GM19239 (cell line): Measurements from ENCODE around the gene D2HGDH.
A peak's percentile ranks its signal among the peaks of the same experiment; 100 is the strongest.
"Not testable (repeated sequence)": the region's sequence is repeated elsewhere in the genome, so short reads cannot be mapped to it uniquely, and the experiment has no call there.

ENCODE experiments used
- DNase-seq: peaks from one replicate; pipeline ENCODE4 v3.0.0; 2011; ENCODE audit warnings: low spot score; ENCODE audit not compliant: insufficient read length
- FAIRE-seq: peaks from 2 replicates; lab custom pipeline; 2011; peaks lifted over from hg19 to GRCh38; lab: Jason Lieb, UNC

D2HGDH gene

DNA sequence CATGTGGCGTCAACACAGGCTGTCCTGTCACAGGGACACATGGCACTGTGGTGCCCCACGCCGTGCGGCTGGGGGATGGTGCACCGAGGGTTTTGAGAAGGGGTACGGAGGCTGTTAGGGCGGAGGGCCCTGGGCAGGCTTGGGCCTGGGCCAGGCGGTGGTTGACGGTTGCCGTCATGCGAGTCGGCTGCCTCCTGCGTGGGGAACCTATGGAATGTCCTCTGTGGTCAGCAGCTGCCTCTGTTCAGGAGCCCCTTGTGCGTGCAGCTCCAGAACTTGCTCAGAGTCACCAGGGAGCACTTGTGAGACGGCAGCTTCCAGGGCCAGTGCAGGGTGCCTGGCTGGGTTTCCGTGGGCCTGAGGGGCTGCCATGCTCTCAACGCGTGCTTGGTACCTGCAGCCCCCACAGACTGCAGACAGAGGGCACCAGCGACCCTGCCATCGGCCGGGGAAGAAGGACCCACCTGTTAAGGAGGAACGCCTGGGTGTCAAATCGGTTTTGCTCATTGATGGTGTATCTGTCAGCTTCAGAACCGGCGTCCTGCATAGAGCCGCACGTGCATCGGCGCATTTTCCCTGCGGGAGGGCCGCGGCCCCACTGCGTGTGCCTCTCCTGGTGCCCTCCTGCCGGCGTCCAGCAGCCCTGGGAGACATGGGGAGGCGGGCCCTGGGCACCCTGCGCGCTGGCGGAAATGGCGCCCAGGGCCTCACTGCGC is 10.0 kb upstream of the D2HGDH start:
- no peak for DNase-seq
- no peak for FAIRE-seq

DNA sequence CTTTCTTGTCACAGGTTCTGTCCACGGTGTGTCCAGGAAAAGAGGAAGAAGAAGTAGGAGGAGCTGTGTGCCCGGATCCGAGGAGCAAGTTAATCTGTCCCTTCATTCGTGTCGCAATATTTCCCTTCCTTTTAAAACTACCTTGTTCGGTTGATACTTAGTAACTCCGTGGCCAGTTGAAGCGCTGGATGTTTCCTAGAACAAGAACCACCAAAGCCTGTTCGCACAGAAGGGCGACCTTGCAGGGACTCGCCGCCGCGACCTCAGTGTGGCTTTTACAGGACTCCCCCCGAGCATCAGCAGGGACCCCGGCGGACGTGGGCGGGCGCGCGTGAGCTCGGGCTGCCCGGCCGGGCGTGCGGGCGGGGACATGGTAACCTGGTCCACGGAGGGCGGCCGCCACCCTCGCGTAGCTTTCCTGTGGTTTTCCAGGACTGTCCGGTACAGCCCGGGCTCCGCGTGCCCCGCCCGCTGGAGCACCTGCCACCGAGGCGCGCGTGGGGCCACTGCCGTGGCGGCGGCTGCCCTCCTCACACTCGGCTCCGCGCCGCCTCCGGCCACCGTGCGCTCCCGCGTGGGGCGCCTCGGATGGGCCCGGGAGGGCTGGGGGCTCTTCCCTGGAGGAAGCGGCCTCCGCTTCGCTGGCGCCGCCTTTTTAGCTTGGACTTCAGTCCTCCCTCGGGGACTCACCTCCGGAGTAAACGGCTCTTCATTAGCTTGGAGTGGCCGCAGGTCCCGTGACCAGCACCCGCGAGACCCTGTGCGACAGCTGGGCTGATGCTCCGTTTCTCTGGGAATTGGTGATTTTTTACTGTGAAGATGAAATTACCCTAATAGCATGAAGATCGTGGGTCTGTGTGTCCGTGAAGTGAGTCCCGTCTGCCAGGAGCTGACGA is 9.2 kb upstream of the D2HGDH start:
- DNase-seq (no peak), FAIRE-seq (no peak)

DNA sequence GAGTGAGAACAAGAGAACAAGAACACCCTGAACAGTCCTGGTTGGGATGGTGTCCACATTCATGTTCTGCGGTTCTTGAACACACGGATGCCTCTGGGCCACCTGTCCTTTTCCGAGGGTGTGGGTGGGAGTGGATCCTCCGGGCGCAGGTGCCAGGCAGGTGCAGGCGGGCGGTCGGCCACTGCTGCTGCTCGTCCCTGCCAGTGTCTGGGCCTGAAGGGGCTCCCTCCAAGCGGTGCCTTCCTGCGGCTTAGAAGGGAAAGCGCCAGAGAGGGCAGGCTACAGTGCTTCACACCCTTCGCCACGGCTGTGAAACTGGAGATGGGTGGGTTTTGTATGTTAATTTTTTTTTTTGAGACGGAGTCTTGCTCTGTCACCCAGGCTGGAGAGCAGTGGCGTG is 8.0 kb upstream of the D2HGDH start:
- DNase-seq (no peak), FAIRE-seq (no peak)

DNA sequence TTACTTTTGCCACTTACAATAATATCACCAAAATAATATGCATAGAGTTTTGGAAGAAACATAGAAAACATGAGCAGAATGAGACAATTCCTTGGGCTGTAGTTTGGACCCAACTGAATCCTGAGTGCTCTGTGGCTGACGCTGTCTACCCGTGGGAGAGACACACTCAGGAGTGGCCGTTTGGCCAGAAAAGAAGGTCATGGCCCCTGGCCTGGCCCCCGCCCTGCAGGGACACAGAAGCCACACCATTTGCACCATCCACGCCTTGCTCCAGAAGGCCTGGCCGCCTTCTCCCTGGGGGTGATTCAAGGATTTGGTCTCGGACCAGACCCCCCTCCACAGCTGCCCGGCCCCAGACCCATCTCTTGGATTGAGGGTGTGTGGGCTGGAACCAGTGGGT is 6.4 kb upstream of the D2HGDH start:
- FAIRE-seq (no peak), DNase-seq (no peak)

DNA sequence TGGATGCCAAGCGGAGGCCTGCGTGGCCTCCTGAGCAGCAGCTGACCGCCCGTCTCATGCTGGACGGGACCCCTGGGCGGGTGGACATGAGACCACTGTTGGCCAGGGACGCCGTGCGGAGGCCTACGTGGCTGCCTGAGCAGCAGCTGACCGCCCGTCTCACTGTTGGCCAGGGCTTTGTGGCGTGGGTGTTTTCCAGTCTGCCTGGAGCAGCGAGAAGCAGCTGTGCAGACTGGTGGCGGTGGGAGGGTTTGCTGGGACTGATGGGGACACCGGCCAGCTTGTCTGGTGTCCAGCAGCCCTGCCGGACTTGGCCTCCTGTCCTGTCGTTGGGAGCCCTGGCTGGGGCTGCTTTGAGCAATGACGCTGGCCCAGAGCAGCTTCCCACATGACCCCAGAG is 5.8 kb upstream of the D2HGDH start:
- DNase-seq (no peak), FAIRE-seq (no peak)

DNA sequence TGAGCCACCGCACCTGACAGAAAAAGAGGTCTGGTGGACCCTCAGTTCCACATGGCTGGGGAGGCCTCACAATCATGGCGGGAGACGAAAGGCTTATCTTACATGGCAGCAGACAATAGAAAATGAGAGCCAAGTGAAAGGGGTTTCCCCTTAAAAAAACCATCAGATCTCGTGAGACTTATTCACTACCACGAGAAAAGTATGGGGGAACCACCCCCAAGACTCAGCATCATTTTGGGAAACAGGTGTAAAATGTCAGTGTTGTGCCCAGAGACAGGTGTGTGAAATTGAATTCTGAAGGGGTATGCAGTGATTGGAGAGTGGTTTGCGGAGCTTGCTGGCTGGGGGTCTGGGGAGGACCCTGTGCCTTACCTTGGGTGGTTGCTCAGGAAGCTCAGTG is 4.6 kb upstream of the D2HGDH start:
- DNase-seq (no peak), FAIRE-seq (peak; percentile 66)

DNA sequence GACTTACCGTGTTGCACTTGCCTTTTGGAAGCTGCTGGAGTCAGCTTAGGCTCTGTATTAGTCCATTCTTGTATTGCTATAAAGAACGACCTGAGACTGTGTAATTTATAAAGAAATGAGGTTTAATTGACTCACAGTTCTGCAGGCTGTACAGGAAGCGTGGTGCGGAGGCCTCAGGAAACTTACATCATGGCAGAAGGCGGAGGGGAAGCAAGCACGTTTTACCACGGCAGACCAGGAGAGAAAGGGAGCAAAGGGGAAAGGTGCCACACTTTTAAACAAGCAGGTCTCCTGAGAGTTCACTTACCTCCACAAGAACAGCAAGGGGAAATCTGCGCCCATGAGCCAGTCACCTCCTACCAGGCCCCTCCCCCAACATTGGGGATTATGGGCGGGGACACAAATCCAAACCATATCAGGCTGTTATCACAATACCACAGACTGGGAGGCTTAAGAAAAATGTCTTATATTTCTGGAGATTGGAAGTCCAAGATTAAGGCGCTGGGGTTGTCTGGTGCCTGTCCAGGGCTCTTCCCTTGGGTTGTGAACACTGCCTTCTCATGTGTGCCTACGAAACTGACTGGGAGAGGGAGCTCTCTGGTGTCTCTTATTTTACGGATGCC is 3.6 kb upstream of the D2HGDH start:
- DNase-seq (no peak), FAIRE-seq (no peak)

DNA sequence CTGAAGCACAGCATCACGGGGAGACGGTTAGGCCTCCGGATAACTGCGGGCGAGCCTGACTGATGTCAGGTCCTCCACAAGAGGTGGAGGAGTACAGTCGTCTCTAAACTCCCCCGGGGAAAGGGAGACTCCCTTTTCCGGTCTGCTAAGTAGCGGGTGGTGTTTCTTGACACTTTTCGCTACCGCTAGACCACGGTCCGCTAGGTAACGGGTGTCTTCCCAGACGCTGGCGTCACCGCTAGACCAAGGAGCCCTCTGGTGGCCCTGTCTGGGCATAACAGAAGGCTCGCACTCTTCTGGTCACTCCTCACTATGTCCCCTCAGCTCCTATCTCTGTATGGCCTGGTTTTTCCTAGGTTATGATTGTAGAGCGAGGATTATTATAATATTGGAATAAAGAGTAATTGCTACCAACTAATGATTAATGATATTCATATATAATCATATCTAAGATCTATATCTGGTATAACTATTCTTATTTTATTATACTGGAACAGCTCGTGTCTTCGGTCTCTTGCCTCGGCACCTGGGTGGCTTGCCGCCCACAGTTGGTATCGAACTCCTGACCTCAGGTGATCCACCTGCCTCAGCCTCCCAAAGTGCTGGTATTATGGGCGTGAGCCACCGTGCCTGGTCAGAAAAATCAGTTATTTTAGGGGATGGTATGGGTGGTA is 1.8 kb upstream of the D2HGDH start:
- FAIRE-seq (peak; percentile 92), DNase-seq (peak; percentile 29)

DNA sequence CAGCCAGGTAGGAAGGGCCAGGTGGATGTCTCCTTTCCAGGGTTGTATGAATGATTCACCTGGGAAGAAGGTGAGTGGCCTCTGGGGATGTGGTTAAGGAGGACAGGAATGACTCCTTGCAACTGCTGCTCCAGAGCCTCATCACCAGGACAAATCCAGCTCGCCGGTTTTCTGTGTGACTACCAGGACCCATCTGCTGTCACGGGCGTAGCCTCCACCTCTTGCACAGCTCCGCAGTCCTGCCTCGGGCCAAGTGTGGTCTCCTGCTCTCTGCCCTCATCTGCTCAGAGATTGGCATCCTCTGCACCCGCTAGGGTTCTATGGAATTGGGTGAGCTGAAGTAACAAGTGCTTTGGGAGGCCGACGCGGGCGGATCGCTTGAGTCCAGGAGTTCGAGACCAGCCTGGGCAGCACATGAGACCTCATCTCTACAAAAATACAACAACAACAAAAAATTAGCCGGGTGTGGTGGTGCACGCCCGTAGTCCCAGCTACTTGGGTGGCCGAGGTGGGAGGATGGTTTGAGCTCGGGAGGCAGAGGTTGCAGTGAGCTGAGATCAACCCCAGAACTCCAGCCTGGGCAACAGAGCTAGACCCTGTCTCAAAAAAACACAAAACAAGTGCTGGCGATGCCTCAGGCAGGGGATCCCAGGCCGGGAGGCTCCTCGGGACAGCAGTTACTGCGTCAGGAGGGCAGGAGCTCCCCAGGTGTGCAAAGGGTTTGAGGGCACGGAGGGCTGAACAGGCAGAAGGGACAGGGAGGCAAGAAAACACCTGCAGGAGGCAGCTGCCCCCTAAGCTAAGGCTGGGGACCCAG is 831 bp upstream of the D2HGDH start:
- no peak for DNase-seq

DNA sequence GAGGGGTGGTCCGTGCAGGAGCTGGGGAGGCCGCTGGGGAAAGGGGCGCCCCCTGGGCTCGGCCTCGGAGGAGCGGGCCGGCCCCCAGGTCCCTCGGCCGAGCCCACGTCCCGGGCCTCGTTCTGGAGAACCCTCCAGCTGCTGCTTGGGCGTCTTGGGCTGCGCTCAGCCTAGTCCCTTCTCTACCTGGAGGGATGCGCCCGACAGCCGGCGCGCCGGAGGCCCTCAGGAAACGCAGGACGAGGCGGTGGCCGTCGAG is 293 bp upstream of the D2HGDH start:
- DNase-seq (no peak), FAIRE-seq (peak; percentile 91)

More for the DNA sequence above, 831 bp upstream of the D2HGDH start:
- FAIRE-seq, result peak; percentile 28

DNA sequence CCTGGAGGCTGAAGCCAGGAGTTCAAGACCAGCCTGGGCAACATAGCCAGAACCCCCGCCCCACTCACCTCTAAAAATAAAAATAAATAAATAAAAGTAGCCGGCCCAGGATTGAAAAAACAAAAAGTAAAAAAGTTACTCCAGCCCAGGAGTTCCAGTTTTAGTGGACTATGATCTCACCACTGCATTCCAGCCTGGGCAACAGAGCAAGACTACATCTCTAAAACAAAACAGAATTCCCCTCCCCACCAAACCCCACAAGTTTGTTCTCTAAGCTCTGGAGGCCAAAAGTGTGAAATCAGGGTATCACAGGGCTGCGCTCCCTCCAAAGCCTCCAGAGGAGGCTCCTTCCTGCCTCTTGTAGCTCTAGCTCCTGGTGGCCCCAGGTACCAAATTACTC is 1.7 kb downstream of the D2HGDH start:
- FAIRE-seq (no peak), DNase-seq (no peak)

DNA sequence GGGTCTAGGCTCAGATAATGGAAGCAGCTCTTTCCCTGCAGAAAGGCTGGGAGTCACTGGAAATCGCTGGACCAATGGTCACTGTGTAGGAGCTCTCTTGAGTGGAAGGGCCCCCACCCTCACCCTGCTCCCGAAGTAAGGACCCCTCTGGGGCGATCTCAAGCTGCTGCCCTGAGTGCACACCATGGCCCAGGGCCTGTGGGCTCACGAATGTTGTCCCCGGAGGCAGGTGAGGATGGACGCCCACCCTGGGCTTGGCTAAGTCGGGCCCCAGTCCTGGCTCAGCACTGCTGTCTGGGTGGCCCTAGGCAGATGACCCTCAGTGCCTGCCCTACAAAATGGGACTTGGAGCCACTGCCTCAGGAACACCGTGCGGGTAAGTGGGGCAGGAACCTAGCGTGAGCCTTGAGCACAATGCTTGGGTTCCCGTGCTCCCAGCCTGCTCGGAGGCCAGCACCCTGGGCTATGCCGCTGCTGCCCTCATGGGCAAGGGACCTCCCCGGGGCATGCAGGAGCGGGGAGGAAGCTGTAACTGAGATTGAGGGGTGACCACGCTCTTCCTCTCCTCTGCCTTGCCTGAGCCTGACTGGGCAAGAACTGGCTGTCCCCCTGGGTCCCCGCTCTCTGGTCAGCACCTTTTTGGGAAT is 3.7 kb downstream of the D2HGDH start:
- no peak for FAIRE-seq

DNA sequence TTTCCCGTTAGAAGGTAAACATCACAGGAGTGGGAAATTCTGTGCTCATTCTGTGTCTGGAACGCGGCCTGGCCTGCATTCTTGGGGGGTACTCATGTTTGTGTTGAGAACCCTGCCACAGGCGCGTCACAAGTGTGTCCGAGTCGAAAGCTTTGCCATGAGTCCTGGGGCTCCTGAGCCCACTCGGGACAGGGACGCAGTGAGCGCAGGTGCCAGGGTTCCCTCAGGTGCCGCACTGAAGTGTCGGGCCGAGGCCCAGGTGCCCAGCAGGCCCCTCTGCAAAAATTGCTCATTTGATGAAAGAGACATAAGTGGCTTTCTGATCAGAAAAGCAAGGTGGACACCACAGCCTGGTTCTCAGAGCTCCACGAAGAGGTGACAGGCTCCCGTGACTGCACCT is 4.7 kb downstream of the D2HGDH start:
- no peak for DNase-seq
- no peak for FAIRE-seq

More for the DNA sequence above, 3.7 kb downstream of the D2HGDH start:
- no peak for DNase-seq

DNA sequence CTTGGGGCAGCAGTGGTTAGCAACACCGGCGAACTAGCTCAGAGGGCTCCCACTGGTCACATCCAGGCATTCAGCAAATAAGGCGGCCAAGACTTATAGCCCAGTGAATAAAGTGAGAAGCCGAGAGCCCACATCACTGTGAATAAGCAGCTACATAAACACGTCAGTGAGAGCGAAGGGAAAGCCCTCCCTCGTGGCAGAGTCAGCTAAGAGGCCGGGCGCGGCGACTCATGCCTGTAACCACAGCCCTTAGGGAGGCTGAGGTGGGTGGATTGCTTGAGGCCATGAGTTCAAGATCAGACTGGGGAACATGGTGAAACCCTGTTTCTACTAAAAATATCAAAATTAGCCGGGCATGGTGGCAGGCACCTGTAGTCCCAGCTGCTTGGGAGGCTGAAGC is 5.2 kb downstream of the D2HGDH start:
- FAIRE-seq (no peak), DNase-seq (no peak)

DNA sequence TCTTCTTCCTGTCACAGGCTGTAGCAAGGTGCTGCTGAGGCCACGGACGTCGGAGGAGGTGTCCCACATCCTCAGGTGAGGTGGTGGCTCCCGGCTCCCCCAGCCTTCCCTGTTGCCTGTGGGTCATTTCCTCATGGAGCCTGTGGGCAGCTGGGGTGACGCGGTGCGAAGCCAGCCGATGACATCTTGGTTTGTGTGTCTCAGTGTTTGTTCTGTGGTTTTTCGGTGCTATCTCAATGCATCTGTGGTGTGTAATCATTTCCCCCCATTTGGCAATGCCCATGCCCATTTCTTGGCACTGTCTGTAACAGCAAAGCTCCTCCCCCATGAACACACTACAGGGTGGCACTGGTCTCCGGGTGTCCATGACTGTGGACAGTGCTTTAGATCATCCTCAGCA is 6.6 kb downstream of the D2HGDH start:
- DNase-seq (no peak), FAIRE-seq (no peak)

DNA sequence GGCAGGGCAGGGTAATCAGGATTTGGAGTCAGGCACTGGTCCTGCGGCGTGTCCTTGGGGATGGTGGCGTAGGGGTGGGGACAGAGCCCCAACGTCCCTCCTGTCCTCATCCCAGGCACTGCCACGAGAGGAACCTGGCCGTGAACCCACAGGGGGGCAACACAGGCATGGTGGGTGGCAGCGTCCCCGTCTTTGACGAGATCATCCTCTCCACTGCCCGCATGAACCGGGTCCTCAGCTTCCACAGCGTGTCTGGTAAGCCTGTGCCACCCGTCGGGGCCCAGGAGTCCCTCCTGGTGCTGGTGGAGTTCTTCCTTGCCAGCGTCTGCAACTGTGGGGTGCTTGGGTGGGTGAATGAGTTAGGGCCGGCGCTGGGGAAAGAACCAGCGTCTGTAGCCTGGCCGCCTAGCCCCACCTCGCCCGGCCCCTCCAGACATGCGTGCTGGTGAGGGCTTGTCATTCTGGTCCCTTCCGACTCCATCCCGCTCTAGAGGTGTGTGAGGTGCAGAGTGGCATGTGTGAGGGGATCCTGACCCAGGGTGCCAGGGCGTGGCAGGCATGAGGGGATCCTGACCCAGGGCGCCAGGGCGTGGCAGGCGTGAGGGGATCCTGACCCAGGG is 8.0 kb downstream of the D2HGDH start:
- DNase-seq, result no peak
- FAIRE-seq, result no peak

DNA sequence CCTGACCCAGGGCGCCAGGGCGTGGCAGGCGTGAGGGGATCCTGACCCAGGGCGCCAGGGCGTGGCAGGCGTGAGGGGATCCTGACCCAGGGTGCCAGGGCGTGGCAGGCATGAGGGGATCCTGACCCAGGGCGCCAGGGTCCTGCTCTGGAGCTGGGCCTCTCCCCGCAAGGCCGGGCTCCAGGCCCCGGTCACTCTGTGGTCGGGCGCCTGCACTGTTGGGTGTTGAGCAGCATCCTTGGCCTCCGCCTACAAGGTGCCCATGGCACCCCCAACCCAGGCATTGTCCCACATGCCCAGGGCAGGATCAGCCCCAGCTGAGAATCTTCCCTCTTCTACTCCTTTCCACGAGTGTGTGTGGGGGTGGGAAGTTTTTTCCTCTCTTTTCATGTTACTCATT is 8.6 kb downstream of the D2HGDH start:
- FAIRE-seq, result not testable (repeated sequence)

DNA sequence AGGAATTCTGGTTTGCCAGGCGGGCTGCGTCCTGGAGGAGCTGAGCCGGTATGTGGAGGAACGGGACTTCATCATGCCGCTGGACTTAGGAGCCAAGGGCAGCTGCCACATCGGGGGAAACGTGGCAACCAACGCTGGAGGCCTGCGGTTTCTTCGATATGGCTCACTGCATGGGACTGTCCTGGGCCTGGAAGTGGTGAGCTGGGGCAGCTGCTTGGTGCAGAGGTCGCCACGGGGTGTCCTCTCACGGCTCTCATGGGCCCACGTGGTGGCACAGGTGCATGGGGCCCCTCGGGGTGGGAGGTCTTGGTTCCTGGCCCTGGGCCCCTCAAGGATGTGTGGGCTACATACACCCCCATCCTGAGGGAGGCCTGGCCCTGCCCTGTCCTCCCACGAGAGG is 9.2 kb downstream of the D2HGDH start:
- FAIRE-seq, result no peak

More for the DNA sequence above, 8.6 kb downstream of the D2HGDH start:
- not testable (repeated sequence) for DNase-seq

More for the DNA sequence above, 9.2 kb downstream of the D2HGDH start:
- no peak for DNase-seq
